Fibroblast of lung (primary cell): ENCODE results near the gene PDXK. TPM values are rescaled to one million over a fixed set of nuclear protein-coding genes. Genes with fewer than 3 reads are reported as not detected.
A peak's percentile ranks its signal among the peaks of the same experiment; 100 is the strongest.

Experiments
- DNase-seq, 2 donors: peaks; one replicate each; pipeline versions ENCODE4 v3.0.0 to v3.0.0-alpha.2; 2010; ENCODE audit warnings: low read depth in 2 of 2
- H2AFZ ChIP-seq: 2 replicates; pipeline ENCODE4 v1.5.1; 2012; ENCODE audit warnings: low read length, control low read depth, inconsistent platforms
- H3K27ac ChIP-seq: 2 replicates; pipeline ENCODE4 v1.5.1; 2011; ENCODE audit warnings: low read length, control low read depth; ENCODE audit not compliant: insufficient read depth
- H3K27me3 ChIP-seq: 2 replicates; pipeline ENCODE4 v1.5.1; 2011; ENCODE audit warnings: mild to moderate bottlenecking, low read length; ENCODE audit not compliant: control insufficient read depth, insufficient read depth
- H3K36me3 ChIP-seq: 2 replicates; pipeline ENCODE4 v1.5.1; 2011; ENCODE audit warnings: low read length; ENCODE audit not compliant: control insufficient read depth, insufficient read depth
- H3K4me1 ChIP-seq: 2 replicates; pipeline ENCODE4 v1.5.1; 2011; ENCODE audit warnings: low read length; ENCODE audit not compliant: control insufficient read depth, insufficient read depth; ENCODE audit errors: extremely low read depth
- H3K4me2 ChIP-seq: 2 replicates; pipeline ENCODE4 v1.5.1; 2011; ENCODE audit warnings: low read length, control low read depth; ENCODE audit not compliant: insufficient read depth; ENCODE audit errors: extremely low read depth
- H3K4me3 ChIP-seq, 4 experiments: fragments of 200-600 bp in 1 of 4; sonication (generic) in 1 of 4; replicated peaks in 1 of 4; 2 replicates each; pipeline ENCODE4 v1.5.1; 2011 to 2016; ENCODE audit warnings: low read length in 4 of 4, low read depth in 3 of 4, mild to moderate bottlenecking in 3 of 4, control low read depth in 2 of 4, inconsistent platforms in 1 of 4, mixed read lengths in 1 of 4; ENCODE audit not compliant: insufficient read depth in 1 of 4; ENCODE audit errors: control extremely low read depth in 1 of 4
- H3K79me2 ChIP-seq: 2 replicates; pipeline ENCODE4 v1.5.1; 2012; ENCODE audit warnings: mild to moderate bottlenecking, low read length, inconsistent platforms; ENCODE audit not compliant: control insufficient read depth, insufficient read depth
- H3K9ac ChIP-seq: 2 replicates; pipeline ENCODE4 v1.5.1; 2011; ENCODE audit warnings: mild to moderate bottlenecking, low read length, control low read depth; ENCODE audit not compliant: insufficient read depth
- H3K9me3 ChIP-seq: 2 replicates; pipeline ENCODE4 v1.5.1; 2012; ENCODE audit warnings: low read depth, low read length; ENCODE audit not compliant: control insufficient read depth, insufficient read depth
- H4K20me1 ChIP-seq: 2 replicates; pipeline ENCODE4 v1.5.1; 2011; ENCODE audit warnings: low read length; ENCODE audit not compliant: control insufficient read depth, insufficient read depth; ENCODE audit errors: extremely low read depth
- CTCF ChIP-seq, 2 donors: IDR thresholded peaks in 1 of 2; conservative IDR thresholded peaks in 1 of 2; 1 replicate in 1 of 2; 2 replicates in 1 of 2; pipeline ENCODE4 v1.5.1; 2011 to 2012; ENCODE audit warnings: low read length in 2 of 2, control low read depth in 1 of 2, inconsistent platforms in 1 of 2, low read depth in 1 of 2, mild to moderate bottlenecking in 1 of 2
- EZH2 ChIP-seq: IDR thresholded peaks from 2 replicates; pipeline ENCODE4 v1.5.1; 2012; ENCODE audit warnings: low read length, control low read depth, mild to moderate bottlenecking; ENCODE audit errors: missing control alignments
- polyA plus RNA-seq, 2 donors: library from polyadenylated mRNA; depleted of rRNA in 1 of 2; stranded (reverse) in 1 of 2; unstranded in 1 of 2; fragments of >200 nt; gene quantifications; 2 replicates each; pipeline ENCODE4 v1.2.1, GENCODE V29; 2011 to 2012; ENCODE audit warnings: missing spikeins in 1 of 2
- total RNA-seq: library from RNA; depleted of rRNA; stranded (reverse); fragments of >200 nt; gene quantifications from 2 replicates; pipeline ENCODE4 v1.2.1, GENCODE V29; 2014

PDXK gene
- total and polyA plus RNA-seq, 2 donors (not counting 1 experiment from before 2014, with no cell fraction given): 47.4 to 146 TPM

- no peak overlapping the region for H2AFZ ChIP-seq
These were observed 15.7 kb upstream of the PDXK start for GRCh38 chr21:43703035-43703880.

GRCh38 chr21:43707462-43707861, 11.5 kb upstream of the PDXK start:
- Histone ChIP-seq H3K27me3 (no peaks in the 10 kb centered on the region), H4K20me1 (no peaks in the 10 kb centered on the region), H3K36me3 (no peaks in the 10 kb centered on the region), H3K4me3 (no peak overlapping the region), H3K4me1 (no peaks in the 10 kb centered on the region), H3K9ac (no peak overlapping the region), H3K27ac (no peak overlapping the region), H3K79me2 (no peaks in the 10 kb centered on the region), H2AFZ (no peak overlapping the region), H3K4me2 (no peak overlapping the region), H3K9me3 (no peaks in the 10 kb centered on the region)
- DNase-seq: no peak
- TF ChIP-seq CTCF (conservative IDR thresholded peaks at IDR 0.05 in 1 of 2, IDR thresholded peaks at IDR 0.05 in 1 of 2; ENCODE audit: low read depth in 1 of 2, low read length in 2 of 2) (no peak), EZH2 (no peak)

More at GRCh38 chr21:43703035-43703880, 15.7 kb upstream of the PDXK start:
- no peak overlapping the region for H3K4me3 ChIP-seq
- H3K27ac ChIP-seq: no peak overlapping the region
- no peaks in the 10 kb centered on the region for H3K36me3 ChIP-seq
- TF ChIP-seq EZH2 (no peak), CTCF (conservative IDR thresholded peaks at IDR 0.05 in 1 of 2, IDR thresholded peaks at IDR 0.05 in 1 of 2; ENCODE audit: low read depth in 1 of 2, low read length in 2 of 2) (no peak)
- no peaks in the 10 kb centered on the region for H3K79me2 ChIP-seq
- no peaks in the 10 kb centered on the region for H3K9me3 ChIP-seq
- no peaks in the 10 kb centered on the region for H3K4me1 ChIP-seq
- no peak overlapping the region for H3K9ac ChIP-seq
- H3K4me2 ChIP-seq: no peak overlapping the region
- H4K20me1 ChIP-seq: no peaks in the 10 kb centered on the region
- no peaks in the 10 kb centered on the region for H3K27me3 ChIP-seq
- peak; percentile 74 for DNase-seq

- H3K4me3 ChIP-seq: no peak overlapping the region
- no peak overlapping the region for H3K27ac ChIP-seq
- no peaks in the 10 kb centered on the region for H4K20me1 ChIP-seq
- H3K36me3 ChIP-seq: no peaks in the 10 kb centered on the region
- H3K27me3 ChIP-seq: no peaks in the 10 kb centered on the region
- DNase-seq: no peak
- H3K4me1 ChIP-seq: no peaks in the 10 kb centered on the region
- no peak overlapping the region for H3K9ac ChIP-seq
- no peak overlapping the region for H3K4me2 ChIP-seq
- H2AFZ ChIP-seq: no peak overlapping the region
- TF ChIP-seq EZH2 (no peak), CTCF (conservative IDR thresholded peaks at IDR 0.05 in 1 of 2, IDR thresholded peaks at IDR 0.05 in 1 of 2; ENCODE audit: low read depth in 1 of 2, low read length in 2 of 2) (no peak)
- no peaks in the 10 kb centered on the region for H3K79me2 ChIP-seq
- H3K9me3 ChIP-seq: no peaks in the 10 kb centered on the region
These were observed 10.1 kb upstream of the PDXK start for GRCh38 chr21:43708745-43709381.
